Uterus (tissue), 2 donors: ENCODE results near the gene COG8.

Source experiments
- CTCF ChIP-seq, 4 experiments: fragments of 200-600 bp in 2 of 4; fragments of 450-650 bp in 2 of 4; sonication (generic) in 2 of 4; IDR thresholded peaks; one replicate each; pipeline ENCODE4 v1.5.1; 2016 to 2019; ENCODE audit warnings: antibody characterized with exemption in 4 of 4, mild to moderate bottlenecking in 2 of 4, moderate library complexity in 1 of 4
- POLR2A ChIP-seq, 2 donors: fragments of 450-650 bp; IDR thresholded peaks; one replicate each; pipeline ENCODE4 v1.6.1; 2016; ENCODE audit warnings: antibody characterized with exemption in 2 of 2, mild to moderate bottlenecking in 1 of 2, moderate library complexity in 1 of 2

GRCh38 chr16:69277413-69277812 is 62.0 kb downstream of the COG8 start:
- TF ChIP-seq CTCF (IDR thresholded peaks at IDR 0.05), result no peak
- no peak for TF ChIP-seq POLR2A (IDR thresholded peaks at IDR 0.05)
